ENCODE data around the gene CST7.

The CST7 gene

DNA sequence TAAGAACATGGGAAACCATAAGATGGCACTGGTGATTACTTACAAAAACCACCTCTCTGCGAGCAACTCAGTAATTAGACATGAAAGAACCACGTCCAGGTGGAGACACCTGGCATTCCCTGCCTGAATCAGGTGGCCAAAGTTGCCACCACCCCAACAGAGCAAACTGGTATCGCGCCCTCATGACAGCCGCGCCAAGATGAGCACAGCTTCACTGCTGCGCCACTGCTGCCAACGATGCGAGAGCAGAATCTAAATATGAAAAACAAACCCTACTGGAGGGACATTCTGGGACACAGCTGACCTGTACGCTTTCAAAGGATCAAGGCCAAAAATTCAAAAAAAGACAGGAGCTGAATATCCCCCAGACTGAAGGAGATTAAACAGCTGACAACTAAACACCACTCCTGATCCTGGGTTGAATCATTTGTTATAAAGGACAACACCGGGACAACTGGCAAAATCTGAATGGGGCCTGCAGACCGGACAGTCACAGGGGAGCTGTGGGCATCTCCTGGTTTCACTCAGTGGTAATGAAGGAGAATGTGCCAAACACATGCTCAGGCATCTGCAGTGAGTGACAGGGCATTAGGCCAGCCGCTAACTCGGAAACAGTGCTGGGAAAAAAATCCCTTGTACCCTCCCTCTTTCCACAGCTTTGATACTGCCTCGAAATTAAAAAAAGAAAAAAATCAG is 17.4 kb downstream of the CST7 start:
- no peak for DNase-seq

DNA sequence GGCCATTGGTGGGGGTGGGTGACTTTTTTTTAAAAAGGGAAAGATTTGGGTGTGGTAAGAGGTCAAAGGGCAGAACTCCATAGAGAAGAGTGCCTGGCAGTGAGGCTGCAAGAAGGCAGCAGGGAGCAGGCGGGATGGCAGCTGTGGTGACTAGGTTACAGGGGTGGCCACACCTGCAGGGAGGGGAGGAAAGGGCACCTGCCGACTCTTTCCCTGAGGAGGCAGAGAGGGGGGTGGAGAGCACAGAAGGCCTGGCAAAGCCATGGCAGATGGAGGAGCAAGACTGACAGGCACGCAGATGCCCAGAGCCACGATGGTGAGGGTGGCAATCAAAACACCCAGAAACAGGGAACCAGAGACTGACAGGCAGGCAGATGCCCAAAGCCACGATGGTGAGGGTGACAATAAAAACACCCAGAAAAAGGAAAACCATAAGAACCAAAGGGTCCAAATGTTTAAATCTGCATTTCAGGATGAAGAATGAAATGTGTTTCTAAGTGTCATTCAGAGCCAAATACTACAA is 19.3 kb downstream of the CST7 start:
- DNase-seq: no peak

DNA sequence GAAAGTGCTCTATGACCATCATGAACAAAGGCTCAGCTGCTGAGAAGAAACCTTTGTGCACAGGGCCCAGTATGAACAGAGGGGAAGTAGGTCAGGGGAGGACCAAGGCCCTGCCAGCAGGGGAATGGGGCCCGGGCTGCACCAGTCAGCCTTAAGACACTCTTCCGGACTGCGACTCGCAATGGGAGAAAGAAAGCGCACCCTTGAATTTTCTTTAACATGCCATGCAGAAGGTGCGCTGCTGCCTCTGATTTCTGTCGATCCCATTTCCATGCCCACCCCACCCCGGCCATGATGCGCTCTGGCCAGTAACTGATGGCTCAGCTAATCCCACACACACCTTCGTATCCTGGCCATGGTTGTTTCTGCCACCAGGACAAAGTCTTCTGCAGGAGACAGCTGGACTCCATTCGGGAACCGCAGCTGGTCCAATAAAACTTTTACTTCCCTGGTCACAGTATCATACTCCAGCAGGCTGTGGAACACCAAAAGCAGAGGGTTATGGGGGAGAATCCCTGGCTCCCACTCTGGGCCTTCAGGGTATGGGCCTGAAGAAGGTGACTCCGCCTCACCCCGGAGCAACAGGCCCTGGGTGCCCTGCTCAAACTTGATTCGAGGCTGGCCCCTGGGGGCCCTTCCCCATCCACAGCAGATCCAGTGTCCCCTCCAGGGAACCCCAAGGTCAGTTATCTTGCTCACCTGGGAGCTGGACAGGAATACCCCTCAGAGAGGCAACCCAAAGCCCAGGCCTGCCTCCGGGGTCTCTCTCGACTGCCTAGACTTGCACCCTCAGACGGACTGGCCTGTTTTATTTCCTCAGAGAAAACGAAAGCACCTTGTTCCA is 20.3 kb downstream of the CST7 start:
- DNase-seq: no peak

DNA sequence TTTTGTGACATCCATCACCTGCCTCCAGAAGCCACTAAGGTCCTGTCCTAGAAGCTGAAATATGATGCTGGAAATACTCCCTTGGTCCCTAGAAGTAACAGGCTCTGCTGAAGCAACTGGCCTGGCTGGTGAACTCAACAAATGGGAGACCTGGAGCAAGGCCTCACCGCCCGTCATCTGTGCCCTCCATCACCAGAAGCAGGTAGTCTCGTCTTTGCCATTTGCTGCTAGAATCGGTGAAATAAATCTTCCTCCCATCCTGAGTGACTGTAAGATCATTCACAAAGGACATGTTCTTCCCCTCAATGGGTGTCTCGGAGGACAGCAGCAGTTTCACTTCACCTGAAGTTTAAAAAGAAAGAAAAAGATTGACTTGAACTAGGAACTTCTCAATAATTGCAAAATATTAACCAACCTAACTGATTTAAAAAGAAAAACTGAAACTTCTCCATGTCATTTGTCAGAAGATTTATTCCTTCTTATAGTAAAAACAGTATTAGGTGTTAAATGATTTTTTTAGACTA is 21.0 kb downstream of the CST7 start:
- no peak for DNase-seq

DNA sequence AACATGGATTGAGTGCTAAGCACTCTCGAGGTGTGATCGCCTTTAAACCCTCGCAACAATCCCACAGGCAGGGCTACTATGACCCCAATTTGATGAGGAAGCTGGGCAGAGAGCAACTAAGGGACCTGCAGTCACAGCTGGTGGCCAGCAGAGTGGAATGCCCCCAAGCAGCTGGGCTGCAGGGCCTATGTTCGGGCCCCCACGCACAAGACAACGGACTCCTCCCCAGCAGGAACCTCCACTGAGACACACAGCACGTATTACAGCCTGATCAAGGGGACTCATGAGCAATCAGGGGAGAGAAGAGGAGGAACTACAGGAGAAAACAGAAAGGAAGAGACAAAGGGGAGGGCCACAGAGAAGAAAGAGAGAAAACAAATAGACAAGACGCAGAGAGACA is 21.7 kb downstream of the CST7 start:
- DNase-seq: no peak

DNA sequence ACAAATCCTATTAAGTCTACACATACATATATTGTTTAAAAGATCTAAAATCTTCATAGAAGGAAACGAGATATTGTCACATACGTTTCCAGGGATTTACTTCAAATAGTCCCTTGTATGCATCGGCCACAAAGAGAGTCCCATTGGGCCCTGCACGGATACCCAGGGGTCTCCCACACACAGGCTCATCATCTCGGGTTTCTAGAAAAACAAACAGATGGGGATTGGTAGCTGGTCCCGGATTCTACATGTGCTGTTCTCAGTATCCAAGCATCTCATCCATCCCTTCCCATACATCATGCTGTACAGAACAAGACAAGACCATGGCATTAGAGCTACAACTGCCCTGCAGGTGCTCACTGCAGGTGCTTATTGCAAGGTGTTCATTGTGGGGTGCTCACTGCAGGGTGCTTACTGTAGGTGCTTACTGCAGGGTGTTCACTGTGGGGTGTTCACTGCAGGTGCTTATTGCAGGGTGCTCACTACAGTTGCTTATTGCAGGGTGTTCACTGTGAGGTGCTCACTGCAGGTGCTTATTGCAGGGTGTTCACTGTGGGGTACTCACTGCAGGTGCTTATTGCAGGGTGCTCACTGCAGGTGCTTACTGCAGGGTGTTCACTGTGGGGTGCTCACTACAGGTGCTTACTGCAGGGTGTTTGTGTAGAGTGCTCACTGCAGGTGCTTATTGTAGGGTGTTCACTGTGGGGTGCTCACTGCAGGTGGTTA is 22.5 kb downstream of the CST7 start:
- no peak for DNase-seq

DNA sequence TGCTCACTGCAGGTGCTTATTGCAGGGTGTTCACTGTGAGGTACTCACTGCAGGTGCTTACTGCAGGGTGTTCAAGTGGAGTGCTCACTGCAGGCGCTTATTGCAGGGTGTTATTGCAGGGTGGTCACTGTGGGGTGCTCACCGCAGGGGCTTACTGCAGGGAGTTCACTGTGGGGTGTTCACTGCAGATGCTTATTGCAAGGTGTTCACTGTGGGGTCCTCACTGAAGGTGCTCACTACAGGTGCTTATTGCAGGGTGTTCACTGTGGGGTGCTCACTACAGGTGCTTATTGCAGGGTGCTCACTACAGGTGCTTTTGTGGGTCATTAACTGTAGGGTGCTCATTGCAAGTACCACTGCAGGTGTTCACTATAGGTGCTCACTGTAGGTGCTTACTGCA is 23.3 kb downstream of the CST7 start:
- DNase-seq: no peak

DNA sequence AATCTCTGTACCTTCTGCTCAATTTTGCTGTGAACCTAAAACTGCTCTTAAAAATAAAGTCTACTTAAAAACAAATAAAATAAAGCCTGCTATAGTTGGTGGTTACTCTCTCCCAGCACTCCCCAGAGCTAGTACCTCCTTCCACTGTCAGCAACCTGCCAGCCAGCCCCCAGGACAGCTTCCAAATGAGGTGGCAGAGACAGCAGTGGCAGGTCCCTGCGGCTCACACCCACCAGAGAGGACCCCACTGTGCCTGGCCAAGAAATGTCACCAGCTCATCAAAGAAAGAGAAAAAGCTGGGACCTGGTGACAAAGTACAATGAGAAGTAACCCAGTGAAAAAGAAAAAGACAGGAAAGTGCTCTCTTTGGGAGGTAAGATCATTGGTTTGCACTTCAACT is 28.3 kb downstream of the CST7 start:
- no peak for DNase-seq

DNA sequence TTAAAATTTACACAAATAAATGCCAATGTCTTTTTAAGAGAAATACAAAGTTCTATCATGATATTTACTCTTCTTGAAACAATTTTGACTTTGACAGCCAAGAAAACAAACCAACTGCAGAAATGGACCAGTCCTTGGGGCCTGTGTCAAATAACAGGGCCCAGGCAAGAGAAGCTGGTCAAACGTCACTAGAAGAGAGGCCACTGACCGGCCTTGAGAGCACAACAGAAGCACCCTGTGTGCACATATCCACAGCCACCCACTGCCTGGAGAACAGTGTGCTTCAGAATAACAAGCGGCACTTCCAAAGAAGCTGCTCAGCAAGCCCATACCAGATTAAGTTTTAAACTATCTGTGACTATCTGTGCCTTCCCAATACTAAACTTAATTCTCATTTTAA is 28.7 kb downstream of the CST7 start:
- DNase-seq: no peak

DNA sequence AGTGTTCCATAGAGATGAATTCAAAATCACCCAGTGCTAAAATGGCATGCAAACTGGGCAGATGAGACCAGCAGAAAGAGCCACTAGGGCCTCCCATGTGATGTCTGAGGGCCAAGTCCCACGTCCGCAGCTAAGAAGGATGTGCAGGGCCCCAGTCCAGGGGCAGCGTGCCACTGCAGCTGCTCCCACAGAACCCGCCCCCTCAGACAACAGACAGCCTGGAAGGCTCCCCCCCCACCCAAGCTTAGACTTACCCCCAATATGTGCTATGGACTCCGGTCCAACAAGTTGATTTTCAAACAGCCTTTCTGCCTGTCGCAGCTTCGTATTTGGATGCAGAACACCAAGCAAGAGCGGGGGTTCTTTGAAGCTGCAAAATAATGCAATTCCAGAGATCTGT is 29.4 kb downstream of the CST7 start:
- DNase-seq: no peak

DNA sequence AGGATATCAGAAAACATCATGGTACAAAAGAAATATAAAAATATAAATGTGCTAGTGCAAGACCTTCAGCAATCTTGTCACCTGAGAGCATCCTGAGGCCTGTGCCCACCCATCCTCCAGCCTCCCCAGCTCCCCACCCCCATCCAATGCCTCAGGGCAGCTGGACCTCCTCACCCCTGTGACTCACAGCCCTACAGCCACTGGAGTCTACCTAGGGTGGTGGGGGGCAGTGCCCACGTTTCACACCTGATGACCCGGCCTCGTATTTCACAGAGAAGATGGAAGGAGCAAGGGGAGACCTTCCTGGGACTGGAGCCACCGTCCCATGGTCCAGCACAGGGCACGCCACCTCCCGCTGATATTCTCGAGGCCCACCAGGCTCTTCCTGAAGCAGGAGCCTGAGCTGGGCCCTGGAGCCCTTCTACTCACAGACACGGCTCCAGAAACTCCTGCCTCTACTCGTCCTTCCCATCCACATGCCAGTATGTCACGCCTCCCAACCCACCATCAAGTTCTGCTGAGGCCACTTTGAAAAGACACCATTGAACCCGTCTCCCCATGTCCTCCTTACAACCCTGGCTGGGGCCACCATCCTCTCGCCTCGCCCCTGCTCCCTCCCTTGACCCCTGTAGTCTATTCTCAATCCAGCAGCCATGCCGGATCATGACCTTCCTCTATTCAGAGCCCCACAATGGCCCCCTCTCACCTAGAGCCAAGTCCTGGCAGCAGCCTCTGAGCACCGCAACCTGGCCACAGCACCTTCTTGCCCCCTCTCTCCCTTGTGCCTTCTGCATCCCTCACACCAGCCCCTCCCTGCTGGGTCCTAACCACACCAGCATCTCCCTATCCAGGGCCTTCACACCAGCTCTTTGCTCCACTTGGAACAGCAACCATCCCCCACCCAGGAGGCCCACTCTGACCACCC is 30.2 kb downstream of the CST7 start:
- no peak for DNase-seq

DNA sequence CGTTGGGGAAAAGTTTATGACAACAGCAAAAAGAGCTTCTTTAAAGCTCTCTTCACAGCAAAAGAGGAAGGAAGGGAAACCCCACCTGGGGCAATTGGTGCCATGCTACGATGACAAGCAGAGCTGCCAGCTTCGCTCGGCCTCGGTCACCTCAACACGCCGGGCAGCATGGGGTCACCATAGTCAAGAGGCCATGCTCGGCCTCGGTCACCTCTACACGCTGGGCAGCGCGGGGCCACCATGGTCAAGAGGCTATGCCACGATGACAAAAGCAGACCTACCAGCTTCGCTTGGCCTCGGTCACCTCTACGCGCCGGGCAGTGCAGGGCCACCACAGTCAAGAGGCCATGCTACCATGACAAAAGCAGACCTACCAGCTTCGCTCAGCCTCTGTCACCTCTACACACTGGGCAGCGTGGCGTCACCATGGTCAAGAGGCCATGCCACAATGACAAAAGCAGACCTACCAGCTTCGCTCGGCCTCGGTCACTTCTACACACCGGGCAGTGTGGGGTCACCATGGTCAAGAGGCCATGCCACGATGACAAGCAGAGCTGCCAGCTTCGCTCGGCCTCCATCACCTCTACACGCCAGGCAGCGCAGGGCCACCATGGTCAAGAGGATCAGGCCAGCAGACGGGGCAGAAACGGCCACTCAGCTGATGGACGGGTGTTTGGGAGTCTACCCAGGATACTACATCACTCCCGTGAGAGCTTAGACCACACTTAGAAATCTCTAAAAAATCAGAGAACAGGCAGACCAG is 31.4 kb downstream of the CST7 start:
- no peak for DNase-seq

DNA sequence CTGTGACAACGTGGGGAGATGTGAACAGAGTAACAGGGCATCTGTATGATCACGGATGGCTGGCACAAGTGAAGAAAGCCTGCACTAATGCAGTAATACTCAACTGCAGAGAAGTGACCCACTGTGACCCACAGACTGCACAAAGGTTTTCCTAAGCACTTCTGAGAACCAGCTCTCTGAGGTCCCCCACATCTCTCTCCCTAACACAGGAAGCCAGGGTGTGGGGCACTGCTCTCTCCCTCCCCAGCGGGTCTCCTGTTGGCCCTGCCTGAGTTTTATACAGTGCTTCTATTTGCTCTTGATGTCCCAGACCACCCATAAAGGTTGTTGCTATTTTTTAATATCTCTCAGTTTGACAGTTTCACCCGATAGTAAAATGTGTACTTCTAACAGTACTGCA is 32.2 kb downstream of the CST7 start:
- no peak for DNase-seq

DNA sequence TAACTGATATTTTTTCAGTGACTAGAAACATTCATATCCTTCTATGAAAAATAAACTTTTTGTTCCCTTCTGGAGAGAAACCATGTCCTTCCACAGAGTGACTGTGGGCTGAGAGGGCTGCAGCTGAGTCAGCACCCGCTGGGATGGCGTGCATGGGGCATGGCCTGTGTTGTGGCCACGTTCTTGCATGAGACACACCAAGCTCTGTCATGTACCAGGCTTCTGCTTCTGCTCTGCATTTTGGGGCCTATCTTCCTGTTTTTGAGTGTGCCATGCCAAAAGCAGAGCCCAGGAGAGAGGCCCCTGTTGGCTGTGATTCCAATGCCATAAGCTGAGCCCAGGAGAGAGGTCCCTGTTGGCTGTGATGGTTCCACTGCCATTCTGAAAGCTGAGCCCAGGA is 32.7 kb downstream of the CST7 start:
- no peak for DNase-seq

DNA sequence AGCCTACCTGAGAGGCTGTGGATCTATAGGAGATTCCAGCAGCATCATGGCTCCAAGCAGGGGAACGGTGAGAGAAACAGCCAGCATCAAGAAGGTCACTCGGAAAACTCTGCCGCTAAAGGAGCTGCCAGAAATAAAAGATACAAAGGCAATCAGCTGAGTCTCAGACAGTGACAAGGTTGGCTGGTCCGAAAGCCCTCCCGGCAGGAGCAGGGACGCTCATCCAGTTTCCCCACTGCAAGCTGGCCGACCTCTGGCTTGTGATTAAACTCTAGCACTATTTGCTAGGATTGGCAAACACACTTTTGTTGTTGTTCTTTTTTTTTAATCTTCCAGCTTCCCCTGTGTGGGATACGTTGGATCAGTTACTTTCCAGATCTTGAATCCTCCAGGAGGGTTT is 34.8 kb downstream of the CST7 start:
- DNase-seq: no peak

DNA sequence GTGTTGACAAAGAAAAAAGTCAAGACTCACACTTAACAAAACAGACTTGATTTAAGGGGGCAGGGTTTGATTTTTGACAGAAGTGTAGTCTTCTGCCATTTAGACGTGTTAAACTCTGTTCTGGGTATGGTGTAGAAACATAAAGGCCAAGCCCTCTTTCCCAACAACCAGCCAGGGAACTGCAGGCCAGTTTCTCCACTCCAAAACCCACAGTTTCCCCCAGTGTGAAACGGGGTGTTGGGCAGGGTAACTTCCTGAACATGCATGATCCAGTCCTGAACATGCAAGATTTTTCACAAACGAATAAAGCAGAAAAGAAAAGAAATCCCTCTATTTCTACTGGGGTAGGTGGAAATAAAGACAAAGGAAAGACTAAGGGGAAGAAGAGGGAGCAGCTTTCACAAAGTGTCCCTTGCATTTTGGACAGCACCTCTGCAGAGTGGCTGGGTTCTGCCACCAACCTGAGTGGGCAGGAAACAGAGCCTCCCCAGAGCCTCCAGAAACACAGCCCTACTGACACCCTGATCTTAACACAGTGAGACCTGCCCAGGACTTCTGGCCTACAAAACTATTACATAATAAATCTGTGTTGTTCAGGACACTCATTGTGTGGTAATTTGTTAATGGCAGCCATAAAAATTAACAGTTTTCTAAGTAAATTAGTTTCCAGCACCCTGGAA is 36.0 kb downstream of the CST7 start:
- no peak for DNase-seq

DNA sequence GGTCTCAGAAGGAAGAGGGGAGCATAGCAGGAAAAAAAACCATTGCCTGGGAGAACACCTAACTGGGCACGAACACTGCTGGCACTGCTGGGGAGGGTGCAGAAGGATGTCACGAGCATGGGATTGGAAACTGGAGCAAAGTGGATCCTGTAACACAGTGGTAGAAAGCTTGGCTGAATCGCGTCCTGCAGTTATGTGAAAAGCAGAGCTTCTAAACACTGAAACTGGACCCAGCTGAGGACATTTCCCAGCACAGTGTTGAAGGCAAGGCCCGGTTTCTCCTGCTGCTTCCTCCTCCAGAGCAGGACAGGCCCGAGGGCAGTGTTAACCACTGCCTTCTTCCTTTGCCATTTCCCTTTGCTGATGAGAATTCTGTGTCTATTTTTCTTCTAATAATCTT is 36.7 kb downstream of the CST7 start:
- DNase-seq: no peak

DNA sequence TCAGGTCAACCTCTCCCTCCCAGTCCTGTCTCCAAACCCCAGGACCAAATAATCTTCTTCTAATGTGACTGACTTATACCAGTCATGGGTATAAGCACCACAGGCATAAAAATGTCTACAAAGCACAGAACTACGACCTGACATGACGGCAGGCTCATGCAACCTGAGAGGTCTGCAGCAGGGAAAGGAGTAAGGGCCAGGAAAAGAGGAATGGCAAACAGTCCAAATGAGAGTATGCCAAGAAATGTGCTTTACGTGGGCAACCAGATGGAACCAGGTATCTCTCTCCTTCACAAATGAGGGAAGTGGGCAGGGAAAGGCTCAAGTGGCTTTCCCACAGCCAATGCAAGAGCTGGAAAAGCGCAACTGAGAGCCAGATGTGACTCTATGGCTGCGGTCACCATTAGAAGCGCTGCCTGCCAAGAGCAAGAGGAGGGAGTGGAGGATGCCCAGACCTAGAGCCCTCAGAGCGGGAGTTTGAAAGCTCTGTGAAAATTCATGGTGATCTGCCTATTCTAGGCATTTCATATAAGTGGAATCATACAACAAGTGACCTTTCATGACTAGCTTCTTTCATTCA is 37.5 kb downstream of the CST7 start:
- DNase-seq: no peak

DNA sequence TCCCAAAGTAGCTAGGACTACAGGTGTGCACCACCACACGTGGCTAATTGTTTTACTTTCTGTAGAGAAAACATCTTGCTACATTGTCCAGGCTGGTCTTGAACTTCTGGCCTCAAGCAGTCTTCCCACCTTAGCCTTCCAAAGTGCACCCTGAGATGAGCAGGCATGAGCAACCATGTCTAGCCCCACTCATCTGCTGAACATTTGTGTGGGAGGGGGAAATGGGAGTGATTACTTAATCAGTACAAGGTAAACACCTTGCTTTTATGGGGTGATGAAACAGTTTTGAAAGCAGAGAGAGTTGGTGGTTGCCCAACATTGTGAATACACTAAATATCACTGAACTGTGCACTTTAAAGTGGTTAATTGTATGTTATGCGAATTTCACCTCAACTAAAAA is 38.2 kb downstream of the CST7 start:
- DNase-seq: no peak
